ENCODE data around the gene NAGS. TPM values are rescaled to one million over a fixed set of nuclear protein-coding genes. Genes with fewer than 3 reads are reported as not detected.

The NAGS gene
- total RNA-seq, 4 donors from 2014 or later, result 0.13 to 1.2 (median 0.34) TPM

- peaks cover 0 to 32% of the 10 kb centered on the region in 2 donors for H3K36me3 ChIP-seq
- H3K4me1 ChIP-seq, result peaks cover 36 to 37% of the 10 kb centered on the region in 2 donors
- no peaks in the 10 kb centered on the region for H3K27me3 ChIP-seq
- peak overlapping the region; percentile 77 to 91 (median 84) for H3K27ac ChIP-seq
- ATAC-seq (no peak), DNase-seq (no peak)
- H3K9me3 ChIP-seq, result no peaks in the 10 kb centered on the region
- in situ Hi-C loops (cut with MboI; ENCODE audit: low sequenced_read_pairs in 4 of 4), result loop anchor here in 1 of 4 donors (10.0 kb wide), 1 partner anchor 93 kb away; the partner anchor contains the start of gene PPY
- H3K4me3 ChIP-seq, result no peak overlapping the region
- TF ChIP-seq CTCF (IDR thresholded peaks at IDR 0.05 in 4 of 5, conservative IDR thresholded peaks at IDR 0.05 in 1 of 5), result no peak
- TF ChIP-seq POLR2A (IDR thresholded peaks at IDR 0.05), result no peak
- intact Hi-C loops (cut with DNase I; ENCODE audit: low total_unique reads), result no loop called here
Measured at GRCh38 chr17:44037471-44037870, 33.0 kb downstream of the NAGS start.

GRCh38 chr17:44038604-44039011, 34.2 kb downstream of the NAGS start:
- H3K36me3 ChIP-seq, result peaks cover 0 to 28% of the 10 kb centered on the region in 2 donors
- peaks cover 39 to 40% of the 10 kb centered on the region in 2 donors for H3K4me1 ChIP-seq
- in situ Hi-C loops (cut with MboI; ENCODE audit: low sequenced_read_pairs in 4 of 4), result loop anchor here in 1 of 4 donors (10.0 kb wide), 1 partner anchor 94 kb away; the partner anchor contains the start of gene PPY
- no peak overlapping the region for H3K4me3 ChIP-seq
- H3K27ac ChIP-seq, result peak overlapping the region; percentile 77 to 91 (median 84)
- no peaks in the 10 kb centered on the region for H3K27me3 ChIP-seq
- TF ChIP-seq CTCF (IDR thresholded peaks at IDR 0.05 in 4 of 5, conservative IDR thresholded peaks at IDR 0.05 in 1 of 5), result no peak
- TF ChIP-seq POLR2A (IDR thresholded peaks at IDR 0.05), result no peak
- ATAC-seq (peak; percentile 83 to 93), DNase-seq (peak; percentile 75 to 78)
- intact Hi-C loops (cut with DNase I; ENCODE audit: low total_unique reads), result no loop called here
- H3K9me3 ChIP-seq, result no peaks in the 10 kb centered on the region

- Histone ChIP-seq H3K27me3 (no peaks in the 10 kb centered on the region), H3K27ac (peak overlapping the region; percentile 82 to 91 (median 84)), H3K4me1 (peaks cover 40 to 46% of the 10 kb centered on the region in 2 donors), H3K4me3 (no peak overlapping the region), H3K36me3 (peaks cover 0 to 19% of the 10 kb centered on the region in 2 donors), H3K9me3 (no peaks in the 10 kb centered on the region)
- in situ Hi-C loops (cut with MboI; ENCODE audit: low sequenced_read_pairs in 4 of 4), result loop anchor here in 3 of 4 donors (5.0 to 10.0 kb wide), 2 partner anchors 95 to 98 kb away; partner anchors contain the start of gene PPY (in 3 of the 3)
- intact Hi-C loops (cut with DNase I; ENCODE audit: low total_unique reads), result loop anchor here (2.0 kb wide), 2 partner anchors 25 to 33 kb away; partner anchors contain the start of gene TMEM101
- DNase-seq (peak in 1 of 2 donors; percentile 25), ATAC-seq (peak; percentile 57 to 61)
- TF ChIP-seq POLR2A (IDR thresholded peaks at IDR 0.05) (no peak), CTCF (IDR thresholded peaks at IDR 0.05 in 4 of 5, conservative IDR thresholded peaks at IDR 0.05 in 1 of 5) (no peak)
Measured at GRCh38 chr17:44039829-44040635, 35.6 kb downstream of the NAGS start.

- ATAC-seq (no peak), DNase-seq (no peak)
- Histone ChIP-seq H3K27ac (peak overlapping the region in 3 of 4 donors; percentile 31 to 40 (median 40)), H3K9me3 (no peaks in the 10 kb centered on the region), H3K4me3 (no peak overlapping the region), H3K27me3 (no peaks in the 10 kb centered on the region), H3K36me3 (no peaks in the 10 kb centered on the region), H3K4me1 (peaks cover 31 to 38% of the 10 kb centered on the region in 2 donors)
- TF ChIP-seq POLR2A (IDR thresholded peaks at IDR 0.05), result no peak
- no peak for TF ChIP-seq CTCF (IDR thresholded peaks at IDR 0.05 in 4 of 5, conservative IDR thresholded peaks at IDR 0.05 in 1 of 5)
- intact Hi-C loops (cut with DNase I; ENCODE audit: low total_unique reads), result no loop called here
- in situ Hi-C loops (cut with MboI; ENCODE audit: low sequenced_read_pairs in 4 of 4), result loop anchor here in 2 of 4 donors (5.0 to 10.0 kb wide), 2 partner anchors 98 to 101 kb away; partner anchors contain the start of gene PPY (in 2 of the 2)
Measured at GRCh38 chr17:44043272-44043696, 38.9 kb downstream of the NAGS start.
